MM.1S (cell line): ENCODE measurements around the gene SPRING1.

Source experiments
- EZH2 ChIP-seq: fragments of 300-600 bp; sonication (generic); optimal IDR thresholded peaks from 2 replicates; pipeline ENCODE3; 2017; ENCODE audit warnings: low read depth, mild to moderate bottlenecking, antibody characterized with exemption, low read length, mixed read lengths
- EZH2phosphoT487 ChIP-seq: fragments of 300-600 bp; sonication (generic); IDR thresholded peaks from 2 replicates; pipeline ENCODE4 v1.6.1; 2018; ENCODE audit warnings: antibody characterized with exemption, low read length
- TF ChIP-seq, protein P1 (sequence below): fragments of 300-600 bp; sonication (generic); IDR thresholded peaks from 2 replicates; pipeline ENCODE4 v1.5.1; 2016; ENCODE audit warnings: antibody characterized with exemption, low read length, mixed read lengths

DNA sequence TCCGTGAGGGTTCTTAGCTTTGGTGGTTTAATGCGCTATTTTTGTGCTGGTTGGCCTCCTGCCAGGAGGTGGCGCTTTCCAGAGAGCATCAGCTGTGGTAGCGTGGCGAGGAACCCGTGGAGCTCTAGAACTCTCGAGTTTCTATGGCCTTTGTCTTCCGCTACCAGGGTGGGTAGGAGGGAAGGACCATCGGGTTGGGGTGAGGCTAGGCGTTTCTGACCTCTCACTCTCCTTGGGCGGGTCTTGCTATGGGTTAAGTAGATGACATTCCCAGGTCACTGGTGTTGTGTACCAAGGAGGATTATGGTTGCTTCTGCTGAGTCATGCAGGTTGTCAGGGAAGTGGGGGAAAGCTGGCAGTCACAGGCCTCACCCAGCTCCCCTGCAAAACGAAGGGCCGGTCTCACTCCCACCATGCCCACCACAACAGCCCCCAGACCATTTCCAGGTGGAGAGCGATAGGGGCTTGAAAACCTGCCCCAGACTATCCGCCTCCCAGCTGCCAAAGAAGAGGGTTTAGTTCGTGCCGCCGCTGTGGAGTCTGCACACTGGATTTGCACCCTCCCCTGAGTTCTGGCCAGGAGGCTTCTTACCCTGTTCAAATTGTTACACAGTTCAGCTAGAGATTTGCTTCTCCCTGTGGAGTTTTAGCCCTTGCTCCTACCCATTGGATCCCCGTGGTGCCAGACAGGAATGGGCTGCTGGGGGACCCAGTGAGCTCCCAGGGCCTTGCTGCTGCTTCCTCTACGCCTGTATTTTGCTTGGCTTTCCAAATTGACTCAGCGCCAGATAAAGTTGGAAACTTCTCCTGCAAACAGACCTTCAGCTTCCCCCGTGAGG is 22.1 kb upstream of the SPRING1 start:
- TF ChIP-seq, protein P1, sequence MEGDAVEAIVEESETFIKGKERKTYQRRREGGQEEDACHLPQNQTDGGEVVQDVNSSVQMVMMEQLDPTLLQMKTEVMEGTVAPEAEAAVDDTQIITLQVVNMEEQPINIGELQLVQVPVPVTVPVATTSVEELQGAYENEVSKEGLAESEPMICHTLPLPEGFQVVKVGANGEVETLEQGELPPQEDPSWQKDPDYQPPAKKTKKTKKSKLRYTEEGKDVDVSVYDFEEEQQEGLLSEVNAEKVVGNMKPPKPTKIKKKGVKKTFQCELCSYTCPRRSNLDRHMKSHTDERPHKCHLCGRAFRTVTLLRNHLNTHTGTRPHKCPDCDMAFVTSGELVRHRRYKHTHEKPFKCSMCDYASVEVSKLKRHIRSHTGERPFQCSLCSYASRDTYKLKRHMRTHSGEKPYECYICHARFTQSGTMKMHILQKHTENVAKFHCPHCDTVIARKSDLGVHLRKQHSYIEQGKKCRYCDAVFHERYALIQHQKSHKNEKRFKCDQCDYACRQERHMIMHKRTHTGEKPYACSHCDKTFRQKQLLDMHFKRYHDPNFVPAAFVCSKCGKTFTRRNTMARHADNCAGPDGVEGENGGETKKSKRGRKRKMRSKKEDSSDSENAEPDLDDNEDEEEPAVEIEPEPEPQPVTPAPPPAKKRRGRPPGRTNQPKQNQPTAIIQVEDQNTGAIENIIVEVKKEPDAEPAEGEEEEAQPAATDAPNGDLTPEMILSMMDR, result no peak
- TF ChIP-seq EZH2 (no peak), EZH2phosphoT487 (no peak)
